Omental fat pad (tissue), 4 donors: ENCODE results near the gene SYNJ2. TPM values are rescaled to one million over a fixed set of nuclear protein-coding genes. Genes with fewer than 3 reads are reported as not detected.

ENCODE experiments used
- ATAC-seq: fragments of 150-250 bp; one replicate; pipeline ENCODE4 v1.9.1; 2016; ENCODE audit warnings: mild to moderate bottlenecking, moderate library complexity; ENCODE audit not compliant: low FRiP score
- DNase-seq: peaks from one replicate; pipeline ENCODE4 v3.0.0-alpha.2; 2019; ENCODE audit warnings: low spot score
- total RNA-seq, 4 donors: library from RNA; depleted of rRNA; stranded (reverse); fragments of >200 nt; gene quantifications; one replicate each; pipeline ENCODE4 v1.1.0, GENCODE V29; 2016
- TF ChIP-seq, protein P1 (sequence below), 3 donors: fragments of 450-650 bp; IDR thresholded peaks; one replicate each; pipeline ENCODE4 v1.5.1; 2016 to 2017; ENCODE audit warnings: antibody characterized with exemption in 3 of 3, mild to moderate bottlenecking in 3 of 3, moderate library complexity in 2 of 3

SYNJ2 gene
- total RNA-seq, 4 donors from 2014 or later = 2.3 to 27.6 (median 6.4) TPM

DNA sequence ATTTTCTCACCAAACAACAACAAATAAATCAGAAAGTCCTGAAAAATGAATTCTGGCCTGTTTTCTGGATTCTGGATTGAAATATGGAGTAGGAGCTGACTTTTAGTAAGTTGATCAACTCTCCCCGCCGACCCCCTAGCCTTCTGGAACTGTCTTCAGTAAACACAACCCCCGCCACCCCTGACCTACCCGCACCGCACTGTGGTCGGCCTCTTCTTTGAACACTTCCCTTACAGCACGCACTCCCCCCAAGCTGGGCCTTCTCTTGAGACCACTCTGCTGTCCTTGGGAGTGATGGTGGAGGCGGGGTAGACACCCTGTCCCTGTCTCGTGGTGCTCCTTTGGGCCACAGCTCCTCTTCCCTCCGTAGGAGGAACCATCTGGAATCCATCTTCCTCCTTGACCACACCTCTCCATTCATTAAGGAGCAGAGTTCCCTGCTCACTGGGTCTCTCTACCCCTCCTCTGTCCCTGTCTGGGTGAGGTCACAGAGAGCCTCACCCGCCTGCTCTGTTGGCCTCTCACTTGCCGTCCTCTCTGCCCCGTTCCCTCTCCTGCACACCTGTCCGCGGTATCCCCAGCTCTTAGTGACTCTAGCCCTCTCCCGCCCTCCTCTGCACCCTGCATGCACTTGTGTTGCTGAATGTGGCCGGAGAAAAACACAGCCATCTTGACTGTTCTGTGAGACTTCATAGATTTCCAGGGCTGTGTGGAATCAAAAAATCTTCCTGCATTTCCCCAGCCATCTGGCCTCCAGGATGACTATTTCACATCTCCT lies 19.1 kb downstream of the SYNJ2 start:
- DNase-seq = no peak

DNA sequence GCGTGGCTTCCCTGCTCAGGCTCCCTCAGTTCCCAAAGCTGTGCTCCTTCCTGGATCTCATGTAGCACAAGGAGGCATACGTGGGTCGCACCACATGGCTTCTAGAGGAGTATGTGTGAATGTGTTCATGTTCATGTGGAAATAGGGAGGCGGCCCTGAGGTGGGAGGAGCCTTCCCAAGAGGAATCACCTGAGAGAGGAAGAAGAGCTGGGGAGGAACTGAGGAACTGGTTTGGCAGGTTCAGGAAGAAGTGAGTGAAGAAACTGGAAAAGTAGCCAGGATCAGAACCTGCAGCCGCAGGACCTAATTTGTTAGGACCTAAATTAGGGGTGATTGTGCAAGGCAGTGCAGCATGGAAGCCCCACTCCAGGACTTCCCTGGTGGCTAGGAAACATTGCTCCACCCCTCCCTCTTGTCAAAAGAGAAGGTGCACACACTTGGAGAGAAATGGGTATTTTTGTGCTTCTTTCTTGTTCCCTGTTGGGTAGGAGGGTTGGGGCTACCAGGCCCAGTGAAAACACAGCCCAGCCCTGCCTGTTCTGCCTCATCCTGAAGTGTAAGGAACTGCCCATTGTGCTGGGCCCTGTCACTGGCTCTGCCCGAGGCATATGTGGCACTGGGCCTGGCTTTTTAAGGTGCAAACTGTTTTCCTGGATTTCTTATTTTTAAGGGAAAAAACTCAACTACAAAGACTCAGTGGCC lies 20.7 kb downstream of the SYNJ2 start:
- TF ChIP-seq, protein P1, sequence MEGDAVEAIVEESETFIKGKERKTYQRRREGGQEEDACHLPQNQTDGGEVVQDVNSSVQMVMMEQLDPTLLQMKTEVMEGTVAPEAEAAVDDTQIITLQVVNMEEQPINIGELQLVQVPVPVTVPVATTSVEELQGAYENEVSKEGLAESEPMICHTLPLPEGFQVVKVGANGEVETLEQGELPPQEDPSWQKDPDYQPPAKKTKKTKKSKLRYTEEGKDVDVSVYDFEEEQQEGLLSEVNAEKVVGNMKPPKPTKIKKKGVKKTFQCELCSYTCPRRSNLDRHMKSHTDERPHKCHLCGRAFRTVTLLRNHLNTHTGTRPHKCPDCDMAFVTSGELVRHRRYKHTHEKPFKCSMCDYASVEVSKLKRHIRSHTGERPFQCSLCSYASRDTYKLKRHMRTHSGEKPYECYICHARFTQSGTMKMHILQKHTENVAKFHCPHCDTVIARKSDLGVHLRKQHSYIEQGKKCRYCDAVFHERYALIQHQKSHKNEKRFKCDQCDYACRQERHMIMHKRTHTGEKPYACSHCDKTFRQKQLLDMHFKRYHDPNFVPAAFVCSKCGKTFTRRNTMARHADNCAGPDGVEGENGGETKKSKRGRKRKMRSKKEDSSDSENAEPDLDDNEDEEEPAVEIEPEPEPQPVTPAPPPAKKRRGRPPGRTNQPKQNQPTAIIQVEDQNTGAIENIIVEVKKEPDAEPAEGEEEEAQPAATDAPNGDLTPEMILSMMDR (IDR thresholded peaks at IDR 0.05) = no peak

More for the DNA sequence above, 19.1 kb downstream of the SYNJ2 start:
- no peak for ATAC-seq
- TF ChIP-seq, protein P1 (IDR thresholded peaks at IDR 0.05) = no peak

DNA sequence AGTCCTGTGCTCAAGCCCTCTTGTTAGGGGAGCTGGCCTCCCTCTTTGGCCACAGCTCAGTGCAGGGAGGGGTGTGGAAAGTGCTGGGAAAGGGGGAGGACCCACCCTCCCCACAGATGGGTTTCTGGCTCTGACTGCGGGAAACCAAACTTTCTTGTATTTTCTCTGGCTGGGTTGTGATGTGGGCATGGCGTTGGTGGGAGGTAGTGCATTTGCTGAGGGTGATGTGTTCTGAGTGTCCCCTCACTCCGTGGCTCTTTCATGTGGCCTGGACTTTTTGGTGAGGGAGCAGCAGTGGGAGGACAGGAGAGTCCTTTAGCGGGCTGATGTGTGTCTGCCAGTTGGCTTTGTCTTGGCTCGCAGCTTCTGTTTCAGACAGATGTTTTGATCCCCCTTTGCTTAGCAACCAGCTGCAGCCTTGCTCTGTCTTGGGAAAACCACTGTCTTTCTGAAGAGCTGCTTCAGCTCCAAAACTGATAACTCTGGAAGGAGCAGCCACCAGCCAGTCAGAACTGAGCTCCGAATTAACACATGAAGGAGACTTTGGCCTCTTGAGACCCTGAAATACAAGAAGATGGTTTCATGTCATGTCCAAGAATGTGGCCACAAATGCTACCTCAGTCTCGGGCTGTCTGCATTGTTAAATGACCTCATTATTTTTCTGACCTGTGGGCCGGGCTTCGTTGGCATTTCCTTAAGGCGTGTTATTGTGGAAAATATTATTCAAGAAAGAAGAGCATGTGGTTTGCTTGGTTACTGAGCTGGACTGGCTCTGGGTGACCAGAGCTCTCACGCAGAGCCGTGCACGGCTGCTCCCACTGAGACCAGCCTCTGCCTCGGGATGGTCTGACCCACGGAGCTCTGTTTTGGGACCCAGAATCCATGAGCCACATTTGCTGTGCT lies 21.5 kb downstream of the SYNJ2 start:
- TF ChIP-seq, protein P1 (IDR thresholded peaks at IDR 0.05) = no peak
- ATAC-seq = peak; percentile 78

More for the DNA sequence above, 20.7 kb downstream of the SYNJ2 start:
- ATAC-seq = peak; percentile 2
- no peak for DNase-seq

DNA sequence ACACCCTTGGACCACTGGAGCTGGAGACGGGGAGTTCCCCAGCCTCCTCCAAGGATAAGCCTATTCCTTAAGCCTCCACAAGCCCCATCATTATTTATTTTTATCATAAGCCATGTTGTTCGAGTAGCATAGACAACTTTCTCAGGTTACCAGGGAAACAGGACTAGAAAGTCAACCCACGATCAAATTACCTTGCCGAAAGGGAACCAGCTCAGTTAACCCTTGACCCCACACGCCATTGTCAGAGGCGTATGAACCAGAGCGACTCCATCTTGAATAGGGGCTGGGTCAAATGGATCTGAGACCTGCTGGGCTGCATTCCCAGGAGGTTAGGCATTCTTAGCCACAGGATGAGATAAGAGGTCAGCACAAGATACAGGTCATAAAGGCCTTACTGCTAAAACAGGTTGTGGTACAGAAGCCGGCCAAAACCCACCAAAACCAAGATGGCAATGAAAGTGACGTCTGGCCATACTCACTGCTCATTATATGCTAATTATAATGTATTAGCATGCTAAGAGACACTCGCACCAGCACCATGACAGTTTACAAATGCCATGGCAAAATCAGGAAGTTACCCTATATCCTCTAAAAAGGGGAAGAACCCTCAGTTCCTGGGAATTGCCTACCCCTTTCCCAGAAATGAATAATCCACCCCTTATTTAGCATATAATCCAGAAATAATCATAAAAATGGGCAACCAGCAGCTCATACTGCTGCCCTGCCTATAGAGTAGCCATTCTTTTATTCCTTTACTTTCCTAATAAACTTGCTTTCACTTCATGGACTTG lies 22.4 kb downstream of the SYNJ2 start:
- DNase-seq (no peak), ATAC-seq (no peak)
- TF ChIP-seq, protein P1 (IDR thresholded peaks at IDR 0.05) = no peak

More for the DNA sequence above, 21.5 kb downstream of the SYNJ2 start:
- no peak for DNase-seq

DNA sequence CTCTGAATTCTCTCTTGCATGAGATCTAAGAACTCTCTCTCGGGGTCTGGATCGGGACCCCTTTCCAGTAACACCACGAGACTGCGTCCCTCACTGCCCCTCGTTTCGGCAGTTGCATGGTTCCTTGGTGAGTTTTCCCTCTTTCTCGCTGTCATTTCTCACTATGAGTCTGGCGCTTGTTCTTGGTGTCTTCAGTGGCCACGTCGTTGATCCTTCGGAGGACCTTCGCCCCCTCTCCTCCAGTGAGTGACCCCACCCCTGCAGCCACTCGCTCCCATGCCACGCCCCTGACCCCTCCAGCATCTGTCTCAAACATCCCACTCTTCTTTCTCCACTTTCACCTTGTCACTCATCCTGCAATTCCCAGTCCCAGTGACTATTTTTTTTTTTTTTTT lies 23.0 kb downstream of the SYNJ2 start:
- ATAC-seq (no peak), DNase-seq (no peak)
- TF ChIP-seq, protein P1 (IDR thresholded peaks at IDR 0.05) = no peak

DNA sequence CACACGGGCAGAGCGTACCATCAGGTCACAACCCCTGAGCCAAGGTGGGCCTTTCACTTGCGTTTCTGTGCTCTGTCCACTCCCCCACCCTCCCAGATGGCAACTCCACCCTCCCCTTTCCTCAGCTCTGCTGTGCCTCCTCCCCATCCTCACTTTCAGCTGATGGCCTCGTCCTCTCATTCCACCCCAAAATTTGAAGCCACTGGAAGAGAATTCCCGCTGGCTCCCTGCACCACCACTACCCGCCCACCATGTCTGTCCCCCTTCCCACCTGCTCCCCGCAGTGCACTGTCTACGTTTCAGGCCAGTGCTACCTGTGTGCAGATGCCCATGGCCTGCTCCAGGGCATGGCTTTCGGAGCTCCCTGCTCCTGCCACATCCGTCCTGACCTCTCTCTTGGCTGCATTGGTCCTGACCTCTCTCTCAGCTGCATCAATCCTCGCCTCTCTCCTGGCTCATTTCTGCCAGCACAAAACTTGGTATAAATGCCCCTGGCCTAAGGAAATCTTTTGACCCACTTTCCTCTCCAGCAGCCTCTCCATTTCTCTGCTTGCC lies 24.0 kb downstream of the SYNJ2 start:
- TF ChIP-seq, protein P1 (IDR thresholded peaks at IDR 0.05) = no peak
- ATAC-seq (no peak), DNase-seq (no peak)
